Left ventricle myocardium inferior (tissue), 1 donor: Measurements from ENCODE around the gene RASA3. TPM values are rescaled to one million over a fixed set of nuclear protein-coding genes. Genes with fewer than 3 reads are reported as not detected.
A peak's percentile ranks its signal among the peaks of the same experiment; 100 is the strongest.
"Not testable (repeated sequence)": the region's sequence is repeated elsewhere in the genome, so short reads cannot be mapped to it uniquely, and the experiment has no call there.

ENCODE experiments used
- DNase-seq: peaks from one replicate; pipeline ENCODE4 v3.0.0-alpha.2; 2020
- H3K27ac ChIP-seq: fragments of 200-600 bp; replicated peaks from 2 replicates; pipeline ENCODE4 v1.8.0; 2021
- H3K27me3 ChIP-seq: fragments of 200-600 bp; 2 replicates; pipeline ENCODE4 v1.8.0; 2021; ENCODE audit warnings: low read depth
- H3K36me3 ChIP-seq: fragments of 200-600 bp; 2 replicates; pipeline ENCODE4 v1.8.0; 2021
- H3K4me1 ChIP-seq: fragments of 200-600 bp; 2 replicates; pipeline ENCODE4 v1.8.0; 2021
- H3K4me3 ChIP-seq: fragments of 200-600 bp; 2 replicates; pipeline ENCODE4 v1.8.0; 2021; ENCODE audit warnings: mild to moderate bottlenecking, moderate library complexity
- H3K9me3 ChIP-seq: fragments of 200-600 bp; replicated peaks from 2 replicates; pipeline ENCODE4 v1.8.0; 2021
- CTCF ChIP-seq: fragments of 200-600 bp; IDR thresholded peaks from 2 replicates; pipeline ENCODE4 v1.8.0; 2021; ENCODE audit warnings: antibody characterized with exemption, mild to moderate bottlenecking, borderline replicate concordance
- intact Hi-C: fragments of 100-400 bp; cut with micrococcal nuclease; formaldehyde crosslinking; loops from one replicate; pipeline ENCODE4 v1.11.0; 2022
- total RNA-seq: library from RNA; stranded (reverse); fragmentation: NEBNext Ultra II Directional; extraction: Animal tissue kit (Norgen Biotek cat#: 25700); gene quantifications from one replicate; pipeline ENCODE4 v1.2.1, GENCODE V29; 2021
- donor health status: DM: no; HTN: yes; CAD: no; lungs with severe emphysema.

The RASA3 gene
- total RNA-seq, 1 donor from 2014 or later = 9.5 TPM

GRCh38 chr13:113991676-113992179 is 140.7 kb downstream of the RASA3 start:
- H3K9me3 ChIP-seq = no peaks in the 10 kb centered on the region
- peak overlapping the region; percentile 51 for H3K4me3 ChIP-seq
- TF ChIP-seq CTCF = no peak
- H3K36me3 ChIP-seq = peaks cover 17% of the 10 kb centered on the region
- peak overlapping the region; percentile 46 for H3K27ac ChIP-seq
- H3K4me1 ChIP-seq = peaks cover 18% of the 10 kb centered on the region
- DNase-seq = no peak
- H3K27me3 ChIP-seq = no peaks in the 10 kb centered on the region
- intact Hi-C loops = no loop called here

- Histone ChIP-seq H3K4me3 (peak overlapping the region; percentile 51), H3K36me3 (peaks cover 14% of the 10 kb centered on the region), H3K27ac (peak overlapping the region; percentile 46), H3K4me1 (peaks cover 18% of the 10 kb centered on the region), H3K9me3 (no peaks in the 10 kb centered on the region), H3K27me3 (no peaks in the 10 kb centered on the region)
- TF ChIP-seq CTCF = no peak
- intact Hi-C loops = no loop called here
- no peak for DNase-seq
These were observed 141.2 kb downstream of the RASA3 start for GRCh38 chr13:113991191-113991669.

- peaks cover 11% of the 10 kb centered on the region for H3K36me3 ChIP-seq
- intact Hi-C loops = no loop called here
- TF ChIP-seq CTCF = no peak
These were observed 142.0 kb downstream of the RASA3 start for GRCh38 chr13:113990321-113990837.

GRCh38 chr13:113989585-113990300 is 142.7 kb downstream of the RASA3 start:
- peaks cover 11% of the 10 kb centered on the region for H3K36me3 ChIP-seq
- intact Hi-C loops = no loop called here
- no peak overlapping the region for H3K4me3 ChIP-seq
- no peak overlapping the region for H3K27ac ChIP-seq
- TF ChIP-seq CTCF = no peak
- no peaks in the 10 kb centered on the region for H3K27me3 ChIP-seq
- DNase-seq = peak; percentile 6
- H3K4me1 ChIP-seq = peaks cover 18% of the 10 kb centered on the region
- H3K9me3 ChIP-seq = no peaks in the 10 kb centered on the region

More at GRCh38 chr13:113990321-113990837, 142.0 kb downstream of the RASA3 start:
- peaks cover 18% of the 10 kb centered on the region for H3K4me1 ChIP-seq
- no peak for DNase-seq
- H3K4me3 ChIP-seq = no peak overlapping the region
- no peaks in the 10 kb centered on the region for H3K9me3 ChIP-seq
- no peaks in the 10 kb centered on the region for H3K27me3 ChIP-seq
- H3K27ac ChIP-seq = no peak overlapping the region

- peaks cover 18% of the 10 kb centered on the region for H3K4me1 ChIP-seq
- H3K27ac ChIP-seq, H3K4me3 ChIP-seq, H3K27me3 ChIP-seq, H3K9me3 ChIP-seq, intact Hi-C loops: not testable (repeated sequence)
- peaks cover 11% of the 10 kb centered on the region for H3K36me3 ChIP-seq
- DNase-seq = peak; percentile 10
These were observed 143.6 kb downstream of the RASA3 start for GRCh38 chr13:113988859-113989258.

GRCh38 chr13:113982296-113982661 is 150.1 kb downstream of the RASA3 start:
- Histone ChIP-seq H3K27ac (no peak overlapping the region), H3K27me3 (no peaks in the 10 kb centered on the region), H3K36me3 (peaks cover 38% of the 10 kb centered on the region), H3K4me3 (no peak overlapping the region), H3K4me1 (peaks cover 15% of the 10 kb centered on the region), H3K9me3 (no peaks in the 10 kb centered on the region)
- intact Hi-C loops = no loop called here
- DNase-seq = peak; percentile 5
- no peak for TF ChIP-seq CTCF
